HG03460 (cell line): ENCODE results near the gene FOXO1.

Source experiments
- ATAC-seq: cut with Tn5 transposase; IDR thresholded peaks from one replicate; pipeline ENCODE4 v1.9.1; 2021; ENCODE audit not compliant: unreplicated experiment

Gene FOXO1

DNA sequence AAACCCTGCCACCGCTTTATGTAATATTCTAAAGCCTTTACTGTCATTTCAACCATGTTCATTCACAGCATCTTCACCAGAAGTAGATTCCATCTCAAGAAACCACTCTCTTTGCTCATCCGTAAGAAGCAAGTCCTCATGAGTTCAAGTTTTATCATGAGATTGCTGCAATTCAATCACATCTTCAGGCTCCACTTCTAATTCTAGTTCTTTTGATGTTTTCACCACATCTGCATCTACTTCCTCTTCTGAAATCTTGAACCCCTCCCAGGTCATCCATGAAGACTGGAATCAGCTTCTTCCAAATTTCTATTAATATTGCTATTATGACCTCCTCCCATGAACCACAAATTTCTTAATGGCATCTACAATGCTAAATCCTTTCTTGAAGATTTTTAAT lies 83.9 kb downstream of the FOXO1 start:
- ATAC-seq, result no peak

DNA sequence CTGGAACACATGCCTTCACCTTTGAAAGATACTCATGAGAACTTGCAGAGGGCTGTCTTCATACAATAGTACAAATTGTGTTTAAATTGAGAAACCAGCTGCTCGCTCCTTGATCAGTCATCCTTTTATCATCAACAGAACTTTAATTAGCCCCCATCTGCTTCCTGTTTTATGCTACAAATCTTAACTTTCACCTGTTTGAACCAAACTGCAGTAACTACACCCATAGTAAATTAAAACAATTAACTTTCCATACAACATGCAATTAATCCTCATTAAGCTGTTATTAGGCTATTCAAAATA lies 85.2 kb downstream of the FOXO1 start:
- no peak for ATAC-seq

DNA sequence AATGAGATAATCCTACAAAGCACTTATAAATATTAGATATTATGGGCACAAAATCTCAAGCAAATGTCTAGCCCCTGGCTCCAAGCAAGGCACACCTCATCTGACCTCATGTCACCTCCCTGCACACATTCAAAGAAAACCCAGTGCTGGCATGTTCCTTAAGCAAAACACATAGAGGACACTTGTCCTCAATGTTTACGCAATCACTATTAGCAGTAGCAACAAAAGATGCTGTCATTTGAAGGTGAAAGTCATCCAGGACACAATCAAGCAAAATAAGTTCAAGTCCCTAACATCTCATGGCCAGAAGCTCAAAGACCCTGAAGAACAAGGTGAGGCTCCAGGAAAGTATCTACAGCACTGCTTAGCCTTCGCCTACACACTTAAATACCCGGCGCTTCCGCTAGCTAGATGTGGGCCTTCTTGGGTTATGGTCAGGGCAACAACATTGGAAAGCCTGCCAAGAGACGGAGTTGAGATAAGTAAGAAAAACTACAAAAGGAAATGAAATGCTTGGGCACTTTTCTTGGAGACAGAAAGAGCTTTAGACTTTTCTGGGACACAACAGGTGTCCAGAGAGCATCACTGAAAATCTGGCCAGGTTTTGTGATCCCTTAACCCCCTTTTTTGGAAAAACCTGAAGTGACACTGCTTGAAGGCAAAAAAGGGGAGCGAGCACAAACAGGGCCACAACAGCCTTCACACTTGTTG lies 85.7 kb downstream of the FOXO1 start:
- ATAC-seq, result no peak

DNA sequence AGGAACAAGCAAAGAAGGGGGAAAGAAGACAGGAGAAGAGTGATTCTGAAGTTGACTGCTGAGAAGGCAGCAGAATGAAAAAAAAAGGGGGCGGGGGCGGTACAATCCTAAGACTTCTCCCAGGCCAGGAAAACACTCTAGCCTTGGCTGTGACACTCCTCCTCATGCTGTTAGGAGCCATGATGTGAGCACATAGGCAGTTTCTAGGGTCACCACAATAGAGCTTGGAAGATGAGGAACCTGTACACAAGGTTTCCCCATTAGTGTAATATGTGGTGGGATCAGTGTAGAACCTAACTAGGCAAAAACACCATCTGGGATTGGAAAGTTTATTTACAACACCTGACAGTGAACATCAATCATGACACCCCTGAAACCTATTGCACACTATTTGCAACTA lies 86.9 kb downstream of the FOXO1 start:
- ATAC-seq, result no peak

DNA sequence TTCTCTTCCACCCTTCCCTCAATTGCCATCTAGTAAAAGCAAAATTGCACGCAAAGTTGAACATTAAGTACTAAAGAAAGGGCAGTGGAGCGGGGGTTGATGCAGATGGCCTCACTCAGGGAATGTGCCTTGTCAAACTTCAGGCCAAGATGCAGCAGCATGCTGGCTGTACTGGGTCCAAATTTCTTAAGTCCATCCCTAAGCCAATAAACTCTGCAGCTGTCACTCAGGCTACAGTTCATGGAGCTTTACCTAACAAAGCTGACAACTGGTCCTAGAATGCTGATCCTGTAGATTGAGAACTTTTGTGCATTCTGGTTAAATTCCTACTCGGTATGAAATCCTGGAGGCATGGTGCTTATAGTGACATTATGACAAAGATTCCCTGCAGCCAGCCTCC lies 88.4 kb downstream of the FOXO1 start:
- no peak for ATAC-seq

DNA sequence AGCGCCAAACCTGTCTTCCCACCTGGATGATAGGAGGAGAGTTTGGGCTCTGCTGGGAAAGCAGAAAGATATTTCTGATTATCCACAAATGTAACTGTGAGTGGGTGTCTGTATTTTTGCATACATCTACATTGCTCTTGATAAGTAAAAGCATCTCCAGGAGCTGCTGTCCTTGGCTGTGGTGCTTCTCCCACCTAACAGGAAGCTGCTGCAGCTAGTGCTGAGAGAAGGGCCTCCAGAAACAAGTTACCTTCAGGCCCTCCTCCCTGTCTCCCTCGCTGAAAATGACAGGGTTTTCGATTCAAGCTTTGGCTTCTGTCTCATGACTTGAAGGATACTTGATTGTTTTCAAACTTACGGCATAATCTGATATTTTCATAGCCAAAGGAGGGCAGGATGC lies 90.1 kb downstream of the FOXO1 start:
- no peak for ATAC-seq

DNA sequence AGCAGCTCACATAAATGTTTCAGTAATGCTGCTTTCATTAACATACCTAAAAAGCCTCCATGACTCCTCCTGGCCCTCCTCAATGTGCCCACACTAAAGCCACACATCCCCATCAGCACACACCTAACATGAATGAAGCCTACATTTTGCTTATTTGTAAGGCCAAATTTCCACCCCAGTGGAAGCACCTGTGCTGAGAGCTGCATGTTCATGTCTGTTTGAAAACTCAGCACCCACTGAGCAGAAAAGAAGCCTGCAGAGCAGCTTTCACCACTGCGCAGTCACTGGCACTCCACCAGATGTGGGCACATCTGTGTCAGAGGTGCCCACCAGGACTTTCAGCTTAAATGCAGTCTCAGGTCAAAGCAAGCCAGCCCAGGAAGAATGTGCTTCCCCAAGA lies 93.5 kb downstream of the FOXO1 start:
- no peak for ATAC-seq

DNA sequence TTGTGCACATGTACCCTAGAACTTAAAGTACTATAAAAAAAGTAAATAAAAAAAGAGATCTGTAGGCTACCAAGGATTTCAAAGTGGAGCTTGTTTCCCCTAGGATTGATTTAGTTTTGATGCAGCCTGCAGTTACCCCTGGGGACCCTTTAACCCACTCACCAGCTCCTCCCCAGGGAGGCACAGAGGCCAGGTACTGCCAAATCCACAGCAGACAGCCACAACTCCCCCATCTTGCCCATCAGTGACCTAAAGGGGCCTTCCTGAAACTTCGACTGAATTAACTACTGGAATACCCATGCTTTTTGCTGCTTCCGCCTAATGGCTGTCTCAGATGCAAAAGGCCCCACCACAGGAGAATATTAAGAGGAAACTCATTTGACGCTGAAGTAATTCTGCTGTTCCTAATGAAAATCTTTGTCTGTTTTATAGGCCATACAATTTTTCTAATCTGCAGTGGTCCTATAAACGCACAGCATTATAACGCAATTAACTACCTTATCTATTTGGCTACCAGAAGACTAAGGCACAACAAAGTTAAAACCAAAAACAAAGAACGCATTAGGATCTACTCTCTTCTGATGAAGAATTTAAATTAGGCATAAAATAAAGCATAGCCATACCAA lies 95.0 kb downstream of the FOXO1 start:
- ATAC-seq, result no peak

DNA sequence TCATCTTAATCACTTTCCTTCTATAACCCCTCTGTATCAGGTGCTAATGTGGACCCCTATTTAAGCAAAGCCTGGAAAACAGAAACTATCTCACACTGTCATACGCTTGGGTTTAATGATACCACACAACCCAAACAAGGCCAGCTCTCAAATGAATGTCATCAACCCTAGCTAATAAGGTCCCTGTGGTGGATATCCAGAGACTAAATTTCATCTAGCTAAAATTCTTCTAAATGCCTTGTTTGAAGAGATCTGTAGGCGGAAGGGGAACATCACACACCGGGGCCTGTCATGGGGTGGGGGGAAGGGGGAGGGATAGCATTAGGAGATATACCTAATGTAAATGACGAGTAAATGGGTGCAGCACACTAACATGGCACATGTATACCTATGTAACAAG lies 95.5 kb downstream of the FOXO1 start:
- ATAC-seq, result no peak

DNA sequence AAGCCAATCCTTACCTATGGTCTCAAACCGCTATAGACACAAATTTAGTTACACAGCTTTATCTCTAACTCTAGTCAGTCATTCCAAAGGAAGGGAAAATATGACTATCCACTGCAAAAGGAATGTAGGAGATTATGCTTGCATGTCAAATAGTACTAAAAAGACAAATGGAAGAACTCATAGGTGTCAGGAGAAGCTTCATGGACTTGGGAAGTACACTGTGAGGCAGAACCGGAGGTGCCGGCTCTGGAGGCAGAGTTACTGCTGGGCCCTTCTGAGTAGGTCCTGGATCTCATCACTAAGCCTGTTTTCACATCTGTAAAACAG lies 97.5 kb downstream of the FOXO1 start:
- no peak for ATAC-seq

DNA sequence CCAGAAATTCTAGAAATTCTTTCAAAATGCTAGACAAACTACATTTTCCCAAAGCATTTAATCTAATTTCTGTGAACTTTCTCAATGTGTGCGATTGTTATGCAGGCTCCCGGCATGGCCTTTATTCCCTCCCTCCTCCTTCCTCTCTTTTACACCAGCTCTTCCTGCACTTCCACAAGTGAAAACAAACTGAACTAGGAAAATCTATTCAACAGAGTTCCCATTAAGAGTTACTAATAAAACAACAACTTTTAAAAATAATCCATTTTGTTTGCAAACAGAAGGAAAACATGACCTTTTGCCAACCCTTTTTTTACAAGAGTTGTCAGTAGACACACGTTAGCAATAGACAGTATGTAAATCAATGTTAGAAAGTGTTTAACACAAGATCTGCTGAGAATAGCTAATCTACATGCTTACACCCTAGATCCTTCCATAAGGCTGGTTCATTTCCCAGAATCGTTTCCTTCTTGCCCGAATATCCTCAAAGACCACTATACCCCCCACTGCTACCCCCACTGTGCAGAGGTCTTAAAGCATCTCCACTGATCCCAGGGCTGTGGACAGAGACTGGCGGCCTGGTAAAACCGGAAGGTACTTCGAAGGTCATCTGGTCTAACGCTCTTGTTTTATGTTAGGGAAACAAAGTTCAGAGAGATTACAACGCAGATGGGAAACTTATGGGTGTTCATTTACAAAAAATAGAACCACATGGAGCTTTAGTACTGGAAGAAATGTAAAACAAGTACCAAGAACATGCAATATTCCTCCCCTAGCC lies 98.0 kb downstream of the FOXO1 start:
- no peak for ATAC-seq

DNA sequence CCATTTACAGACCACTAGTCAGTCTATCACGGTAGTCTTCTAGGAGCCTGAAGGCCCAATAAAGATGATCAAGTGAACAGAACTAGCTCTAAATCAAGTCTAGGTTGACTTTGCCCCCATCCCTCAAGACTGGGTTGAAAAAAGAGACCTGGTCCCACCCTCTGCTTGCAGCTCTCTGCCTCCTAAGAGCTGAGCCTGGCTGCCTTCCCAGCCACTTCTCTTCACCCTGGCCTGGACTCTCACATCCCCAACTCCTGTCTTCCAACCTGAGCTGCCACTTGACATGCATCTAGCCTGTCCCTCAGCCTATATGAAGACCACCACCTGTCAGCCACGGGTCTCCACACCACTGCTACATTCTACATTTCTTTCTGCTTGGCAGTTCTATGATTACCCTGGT lies 99.6 kb downstream of the FOXO1 start:
- ATAC-seq, result no peak

DNA sequence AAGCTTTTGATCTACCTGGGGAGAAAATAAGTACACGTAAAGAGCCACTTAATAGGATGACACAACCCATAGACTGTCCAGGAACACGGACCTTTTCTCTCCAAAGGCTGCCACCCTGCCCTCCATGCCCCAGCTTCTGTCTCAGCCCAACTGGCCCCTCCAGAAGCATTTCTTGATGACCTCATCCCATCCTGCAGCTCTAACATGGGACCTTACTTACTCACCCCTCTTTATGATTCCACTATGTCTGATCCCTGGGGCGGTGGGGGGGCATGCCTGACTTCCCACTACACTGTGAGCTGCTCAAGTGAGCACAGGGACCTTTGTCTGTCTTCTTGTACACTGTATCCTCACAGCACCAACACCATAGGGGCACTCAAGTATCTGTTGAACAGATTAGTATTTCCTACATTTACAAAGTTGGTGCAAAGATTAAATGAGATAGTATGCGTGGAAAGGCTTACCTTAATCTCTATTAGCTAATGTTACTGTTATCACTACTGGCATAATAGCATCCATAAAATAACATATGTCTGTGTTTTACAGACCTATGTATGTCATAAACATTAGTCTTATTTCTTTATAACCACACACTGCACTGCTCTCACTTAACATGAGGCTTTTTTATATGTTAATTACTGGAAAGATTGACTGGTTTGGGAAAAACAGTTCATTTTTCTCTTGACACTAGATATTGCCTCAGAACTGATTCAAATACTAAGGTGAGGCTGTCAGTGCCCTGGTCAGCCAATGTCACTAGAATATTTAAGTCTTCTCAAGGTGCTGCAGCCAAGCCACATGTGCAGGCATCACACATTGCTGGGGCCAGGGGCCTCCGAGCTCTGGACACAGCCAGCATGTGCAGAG lies 100.9 kb downstream of the FOXO1 start:
- ATAC-seq, result no peak

DNA sequence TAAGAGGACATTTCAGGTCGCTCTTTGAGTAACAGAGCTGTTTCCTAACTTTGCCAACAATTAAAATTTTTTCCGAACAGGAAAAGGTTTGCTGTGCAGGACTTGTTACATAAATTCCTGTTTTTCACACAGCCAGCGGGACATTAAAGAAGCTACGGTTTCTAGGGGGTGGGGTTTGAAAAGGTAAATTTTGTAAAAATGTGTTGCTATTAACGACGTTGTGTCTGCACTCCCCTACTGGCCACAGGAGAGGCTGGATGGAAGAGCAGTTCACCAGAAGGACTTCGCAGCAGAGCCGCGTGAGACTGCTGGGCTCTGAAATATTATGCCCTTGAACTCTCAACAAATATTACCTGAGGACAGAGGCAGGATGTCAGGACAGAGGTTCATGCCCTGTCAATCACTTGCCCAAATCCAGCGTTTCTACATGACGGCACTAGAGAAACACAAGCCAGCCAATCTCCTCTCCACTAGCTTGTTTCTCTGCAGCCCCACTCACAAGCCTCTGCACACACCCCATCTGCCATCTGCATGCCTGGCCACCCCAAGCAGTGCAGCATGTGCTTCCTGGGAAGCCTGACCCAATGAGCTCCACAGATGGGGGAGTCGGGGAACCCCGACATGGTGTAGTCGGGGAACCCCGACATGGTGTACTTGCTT lies 102.0 kb downstream of the FOXO1 start:
- no peak for ATAC-seq

DNA sequence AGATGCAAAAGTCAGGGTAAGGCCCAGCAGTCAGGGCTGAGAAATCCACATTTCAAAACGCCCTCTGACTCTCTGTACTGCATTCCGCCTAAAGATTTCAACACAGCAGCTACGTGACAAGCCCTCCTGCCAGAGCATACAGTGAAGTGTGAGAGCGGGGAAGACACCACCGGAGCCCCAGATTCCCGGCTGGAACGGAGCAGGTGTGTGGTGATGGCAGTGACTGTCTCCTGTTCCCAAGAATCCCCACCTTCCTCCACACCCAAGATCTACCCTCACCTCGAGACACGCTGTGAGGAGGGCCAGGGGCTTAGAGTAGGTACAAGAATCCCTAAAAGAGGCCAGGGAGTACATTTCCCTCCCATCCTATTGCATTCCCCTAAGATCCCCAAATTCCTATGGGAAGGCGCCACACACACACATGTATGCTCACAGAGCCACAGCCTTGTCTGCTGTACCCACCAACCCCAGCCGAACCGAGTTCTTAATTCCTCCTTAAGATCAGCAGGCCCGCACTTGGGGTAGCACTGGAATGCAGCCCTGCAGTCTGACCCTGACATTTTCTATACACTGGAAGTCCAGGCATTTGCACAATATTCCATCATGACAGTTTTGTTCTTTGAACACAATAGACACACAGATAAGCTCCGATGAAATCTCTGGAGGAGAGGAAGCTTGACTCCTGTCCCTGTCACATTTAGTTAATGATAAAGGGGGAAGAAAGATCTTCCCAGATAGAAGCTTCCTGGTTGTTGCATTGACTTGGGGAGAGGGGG lies 102.9 kb downstream of the FOXO1 start:
- no peak for ATAC-seq

DNA sequence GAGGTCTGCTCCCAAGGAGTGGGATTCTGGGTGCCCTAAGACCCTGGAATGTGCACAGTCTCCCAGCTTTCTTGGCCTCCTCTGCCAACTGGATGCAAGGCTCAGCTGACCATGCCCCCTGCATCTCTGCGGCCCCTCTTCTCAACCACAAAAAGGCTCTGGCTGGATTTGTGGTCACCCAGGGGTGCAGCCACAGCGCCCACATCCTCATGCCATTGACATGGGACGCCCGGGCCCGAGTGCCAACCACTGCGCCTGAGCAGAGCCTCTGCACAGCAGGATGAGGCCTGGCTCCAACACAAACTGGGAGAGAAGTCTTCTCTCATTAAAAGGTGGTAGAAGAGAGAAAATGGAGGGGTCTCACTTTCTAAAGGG lies 103.5 kb downstream of the FOXO1 start:
- no peak for ATAC-seq

DNA sequence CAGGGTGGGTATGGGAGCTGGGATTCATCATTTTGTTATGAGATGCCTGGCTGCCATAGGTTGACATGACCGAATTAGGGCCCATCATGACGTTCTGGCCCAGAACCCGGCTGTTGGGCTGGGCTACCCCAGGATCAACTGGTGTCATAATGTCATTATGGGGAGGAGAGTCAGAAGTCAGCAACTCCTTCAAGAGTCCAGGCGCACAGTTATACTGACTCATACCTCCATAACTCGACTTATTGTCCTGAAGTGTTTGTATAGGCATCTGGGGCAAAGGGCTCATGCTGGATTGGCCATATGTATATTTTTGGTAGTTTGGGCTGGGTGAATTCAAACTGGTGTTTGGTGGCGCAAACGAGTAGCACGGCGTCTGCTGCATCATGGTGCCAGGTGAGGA lies 106.5 kb downstream of the FOXO1 start:
- no peak for ATAC-seq

DNA sequence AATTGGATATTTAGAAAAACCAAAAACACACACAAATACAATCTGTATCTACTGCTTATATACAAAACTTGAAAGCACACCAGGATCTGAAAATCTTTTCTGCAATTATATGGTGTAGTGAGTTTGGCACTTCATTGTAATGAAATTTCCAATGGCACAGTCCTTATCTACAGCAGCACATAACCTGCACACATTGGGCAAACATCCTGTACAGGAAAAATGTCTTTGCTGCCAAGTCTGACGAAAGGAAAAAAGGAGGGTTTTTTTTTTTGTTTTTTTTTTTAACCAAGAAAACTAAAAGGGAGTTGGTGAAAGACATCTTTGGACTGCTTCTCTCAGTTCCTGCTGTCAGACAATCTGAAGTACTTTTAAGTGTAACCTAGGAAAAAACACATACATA lies 107.8 kb downstream of the FOXO1 start:
- ATAC-seq, result no peak

DNA sequence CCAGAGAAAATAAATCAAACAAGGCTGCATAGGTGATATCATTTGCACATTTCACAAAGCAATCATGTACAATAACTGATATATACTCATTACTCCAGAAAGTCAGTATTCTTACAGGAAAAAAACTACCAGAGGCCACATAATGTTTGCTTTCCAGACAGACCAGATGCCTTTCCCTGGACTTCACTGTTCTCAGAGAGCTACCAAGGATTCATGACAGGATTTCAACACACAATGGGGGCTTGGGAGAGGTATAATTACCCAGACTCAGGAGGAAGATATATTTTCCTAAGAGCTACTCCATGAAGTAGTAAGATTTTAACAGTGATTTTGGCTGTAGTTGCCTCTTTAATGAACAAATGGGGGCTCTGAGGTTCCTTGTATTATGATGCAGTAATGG lies 110.0 kb downstream of the FOXO1 start:
- ATAC-seq, result no peak

DNA sequence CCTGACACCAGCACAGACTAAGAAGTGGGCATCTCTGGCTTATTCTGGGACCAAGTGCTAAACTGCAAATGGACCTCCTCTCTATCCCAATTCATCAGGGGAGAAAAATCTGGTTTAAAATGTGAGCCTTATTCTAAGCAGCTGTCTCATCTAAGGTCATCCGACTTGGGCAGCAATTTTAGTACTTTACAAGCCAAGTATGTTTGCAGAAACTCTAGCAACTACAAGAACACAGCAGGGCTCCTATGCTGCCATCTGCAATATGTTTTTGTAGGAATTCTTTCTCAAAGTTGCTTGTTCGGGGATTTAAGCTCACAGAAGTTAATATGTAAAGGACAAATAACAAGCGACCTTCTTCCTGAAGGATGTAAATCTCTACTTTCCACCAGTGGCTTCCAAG lies 113.1 kb downstream of the FOXO1 start:
- ATAC-seq, result no peak

DNA sequence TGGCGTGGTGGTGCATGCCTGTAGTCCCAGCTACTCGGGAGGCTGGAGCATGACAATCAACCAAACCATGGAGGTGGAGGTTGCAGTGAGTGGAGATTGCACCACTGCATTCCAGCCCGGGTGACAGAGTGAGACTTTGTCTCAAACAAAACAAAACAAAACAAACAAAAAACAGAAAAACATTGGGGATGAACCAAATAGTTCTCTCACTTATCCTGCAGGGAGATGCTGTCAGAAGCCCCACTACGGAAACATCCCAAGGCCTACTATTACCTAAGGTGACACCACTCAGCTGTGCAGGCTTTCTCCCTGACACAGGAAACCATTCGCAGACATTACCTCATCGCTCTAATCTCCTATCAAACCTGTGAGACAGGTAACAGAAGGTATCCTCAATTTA lies 113.5 kb downstream of the FOXO1 start:
- no peak for ATAC-seq
